Adipocyte (in vitro differentiated cells): Measurements from ENCODE around the gene PCSK1.
A peak's percentile ranks its signal among the peaks of the same experiment; 100 is the strongest.
"Not testable (repeated sequence)": the region's sequence is repeated elsewhere in the genome, so short reads cannot be mapped to it uniquely, and the experiment has no call there.

ENCODE experiments used
- DNase-seq: peaks from one replicate; pipeline ENCODE4 v3.0.0-alpha.2; 2015; ENCODE audit warnings: low read depth
- H3K27me3 ChIP-seq: replicated peaks from 2 replicates; pipeline ENCODE4 v1.7.0; 2013; ENCODE audit warnings: mild to moderate bottlenecking, low read length, moderate library complexity; ENCODE audit not compliant: control insufficient read depth, insufficient read depth
- H3K36me3 ChIP-seq: 2 replicates; pipeline ENCODE4 v1.7.0; 2013; ENCODE audit warnings: low read length, mild to moderate bottlenecking, moderate library complexity; ENCODE audit not compliant: control insufficient read depth, insufficient read depth, severe bottlenecking
- H3K4me1 ChIP-seq: 2 replicates; pipeline ENCODE4 v1.7.0; 2013; ENCODE audit warnings: mild to moderate bottlenecking, low read length, moderate library complexity; ENCODE audit not compliant: control insufficient read depth, insufficient read depth
- H3K4me3 ChIP-seq: 2 replicates; pipeline ENCODE4 v1.7.0; 2013; ENCODE audit warnings: mild to moderate bottlenecking, low read length, moderate library complexity
- H3K9ac ChIP-seq: 2 replicates; pipeline ENCODE4 v1.7.0; 2013; ENCODE audit warnings: mild to moderate bottlenecking, low read length, moderate library complexity
- H3K9me3 ChIP-seq: 2 replicates; pipeline ENCODE4 v1.7.0; 2013; ENCODE audit warnings: mild to moderate bottlenecking, low read length, moderate library complexity; ENCODE audit not compliant: control insufficient read depth

Gene PCSK1

DNA sequence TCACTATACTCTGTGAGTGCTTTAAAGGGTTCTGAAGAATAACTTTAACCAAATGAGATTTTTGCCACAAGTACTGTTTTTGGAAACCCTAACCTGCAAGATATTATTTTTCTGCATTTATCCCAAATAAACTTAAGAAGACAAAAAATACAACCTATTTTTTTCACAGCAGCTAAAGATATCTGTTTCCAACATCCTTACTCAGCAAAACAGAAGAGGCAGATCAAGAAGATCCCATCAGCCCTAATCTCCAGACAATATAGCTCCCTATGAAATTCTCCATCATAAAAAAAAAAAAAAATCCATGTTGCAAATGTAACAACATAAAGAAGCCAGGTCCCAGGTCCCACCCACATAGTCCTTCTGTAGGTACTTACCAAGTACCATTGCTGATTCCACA is 7.6 kb downstream of the PCSK1 start:
- no peaks in the 10 kb centered on the region for H3K36me3 ChIP-seq
- no peak overlapping the region for H3K9ac ChIP-seq
- no peaks in the 10 kb centered on the region for H3K27me3 ChIP-seq
- H3K4me3 ChIP-seq, result no peak overlapping the region
- H3K9me3 ChIP-seq, result no peaks in the 10 kb centered on the region
- H3K4me1 ChIP-seq, result no peaks in the 10 kb centered on the region
- DNase-seq, result no peak

DNA sequence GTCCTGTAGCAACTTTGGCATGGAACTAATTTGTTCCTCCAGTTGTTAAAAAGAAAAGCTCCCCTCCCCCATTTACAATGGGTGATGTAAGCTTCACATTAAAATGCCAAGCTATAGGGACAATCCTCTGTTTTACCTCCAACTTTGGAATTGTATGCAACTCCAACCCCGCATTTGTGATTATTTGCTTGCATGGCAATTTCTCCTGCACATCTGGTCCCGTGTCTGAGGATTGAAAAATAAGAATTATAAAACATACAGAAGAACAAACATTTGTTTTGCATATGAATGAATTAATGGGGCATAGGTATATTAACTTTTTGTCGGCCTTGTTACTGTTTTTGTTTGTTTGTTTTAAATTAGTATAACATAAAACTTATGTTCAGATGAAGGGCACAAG is 17.2 kb downstream of the PCSK1 start:
- H3K36me3 ChIP-seq, result no peaks in the 10 kb centered on the region
- no peaks in the 10 kb centered on the region for H3K9me3 ChIP-seq
- no peak overlapping the region for H3K9ac ChIP-seq
- H3K4me1 ChIP-seq, result peaks cover 2% of the 10 kb centered on the region
- no peaks in the 10 kb centered on the region for H3K27me3 ChIP-seq
- DNase-seq, result no peak
- H3K4me3 ChIP-seq, result no peak overlapping the region

DNA sequence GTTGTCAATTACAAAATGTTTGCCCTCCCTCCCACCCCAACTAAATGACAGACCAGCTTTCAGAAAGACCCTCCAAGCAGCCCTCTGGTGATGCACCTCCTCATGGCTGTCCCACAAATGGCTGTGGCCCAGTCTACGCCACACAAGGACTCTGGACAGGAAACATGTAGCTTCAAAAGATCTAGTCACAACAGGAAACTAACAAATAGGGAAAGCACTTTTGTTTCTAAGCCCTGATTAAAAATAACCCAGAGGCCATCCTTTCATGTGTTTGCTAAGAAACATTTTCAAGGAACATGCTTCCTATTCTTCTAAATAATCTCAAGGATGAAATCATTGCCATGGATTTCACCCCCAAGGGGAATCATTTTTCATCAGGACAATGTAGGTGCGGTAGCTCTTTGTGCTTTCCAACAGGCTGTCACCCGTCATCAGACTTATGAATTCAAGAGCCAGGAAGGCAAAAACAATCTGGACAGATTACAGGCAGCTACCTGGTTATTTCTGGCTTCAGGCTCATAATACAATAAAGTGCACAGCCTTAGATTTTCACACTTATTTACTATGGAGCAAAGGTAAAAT is 20.1 kb downstream of the PCSK1 start:
- H3K36me3 ChIP-seq, result no peaks in the 10 kb centered on the region
- H3K9ac ChIP-seq, result no peak overlapping the region
- DNase-seq, result no peak
- no peak overlapping the region for H3K4me3 ChIP-seq
- H3K27me3 ChIP-seq, result no peaks in the 10 kb centered on the region
- H3K4me1 ChIP-seq, result peaks cover 28% of the 10 kb centered on the region
- no peaks in the 10 kb centered on the region for H3K9me3 ChIP-seq

DNA sequence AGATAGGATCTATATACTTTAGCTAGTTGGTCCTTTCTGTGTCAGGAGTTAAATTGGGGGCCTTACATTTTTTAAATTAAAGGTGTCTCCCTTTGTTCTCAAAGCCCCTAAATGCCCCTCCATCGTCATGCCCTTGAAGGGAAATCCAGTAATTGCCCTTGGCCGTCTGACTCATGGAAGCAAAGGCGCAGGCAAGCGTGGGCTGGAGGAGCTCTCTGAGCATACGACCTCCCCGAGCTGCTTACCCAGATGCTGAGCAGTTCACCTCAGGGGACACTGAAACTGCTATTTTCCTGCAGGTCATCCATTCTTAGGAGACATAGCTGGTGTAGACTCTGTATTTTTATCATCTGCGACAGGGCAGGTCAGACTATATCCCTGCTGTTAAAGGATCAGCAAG is 23.0 kb downstream of the PCSK1 start:
- H3K4me3 ChIP-seq, result no peak overlapping the region
- H3K27me3 ChIP-seq, result no peaks in the 10 kb centered on the region
- no peak overlapping the region for H3K9ac ChIP-seq
- H3K36me3 ChIP-seq, result no peaks in the 10 kb centered on the region
- H3K4me1 ChIP-seq, result peaks cover 38% of the 10 kb centered on the region
- DNase-seq, result no peak
- H3K9me3 ChIP-seq, result no peaks in the 10 kb centered on the region

DNA sequence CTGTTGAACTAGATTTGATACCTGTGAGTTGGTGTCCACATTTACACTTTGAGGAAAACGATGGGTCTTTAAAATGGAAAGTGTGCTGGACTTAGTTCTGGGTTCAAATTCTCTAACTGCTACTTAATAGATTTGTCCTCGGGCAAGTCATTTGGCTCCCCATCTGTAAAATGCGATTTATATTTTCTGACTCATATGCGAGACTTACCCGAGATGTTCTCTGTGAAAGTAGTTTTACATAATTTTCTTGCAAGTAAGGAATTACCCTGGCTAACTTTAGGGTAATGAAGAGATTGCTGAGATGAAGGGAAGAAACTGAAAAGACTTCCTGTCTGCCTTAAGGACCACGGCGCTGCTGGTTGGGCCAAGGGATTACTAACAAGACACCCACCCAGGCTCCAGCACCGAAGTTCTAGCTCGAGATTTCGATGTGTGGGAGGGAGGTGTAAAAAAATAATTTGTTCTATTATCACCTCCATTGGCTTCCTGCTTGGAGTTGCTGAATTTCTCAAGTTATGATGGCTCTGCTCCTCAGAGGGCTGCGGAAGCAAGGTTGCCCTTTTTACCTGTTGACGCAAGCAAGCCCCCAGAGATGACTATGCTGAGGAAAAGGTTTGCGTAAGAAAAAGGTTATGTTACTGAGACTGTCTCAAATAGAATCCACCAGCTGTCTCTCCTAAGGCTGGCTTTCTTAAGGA is 24.1 kb downstream of the PCSK1 start:
- H3K9me3 ChIP-seq, result no peaks in the 10 kb centered on the region
- DNase-seq, result no peak
- H3K4me3 ChIP-seq, result peak overlapping the region; percentile 28
- H3K4me1 ChIP-seq, result peaks cover 38% of the 10 kb centered on the region
- H3K36me3 ChIP-seq, result no peaks in the 10 kb centered on the region
- peak overlapping the region; percentile 31 for H3K9ac ChIP-seq
- H3K27me3 ChIP-seq, result no peaks in the 10 kb centered on the region

DNA sequence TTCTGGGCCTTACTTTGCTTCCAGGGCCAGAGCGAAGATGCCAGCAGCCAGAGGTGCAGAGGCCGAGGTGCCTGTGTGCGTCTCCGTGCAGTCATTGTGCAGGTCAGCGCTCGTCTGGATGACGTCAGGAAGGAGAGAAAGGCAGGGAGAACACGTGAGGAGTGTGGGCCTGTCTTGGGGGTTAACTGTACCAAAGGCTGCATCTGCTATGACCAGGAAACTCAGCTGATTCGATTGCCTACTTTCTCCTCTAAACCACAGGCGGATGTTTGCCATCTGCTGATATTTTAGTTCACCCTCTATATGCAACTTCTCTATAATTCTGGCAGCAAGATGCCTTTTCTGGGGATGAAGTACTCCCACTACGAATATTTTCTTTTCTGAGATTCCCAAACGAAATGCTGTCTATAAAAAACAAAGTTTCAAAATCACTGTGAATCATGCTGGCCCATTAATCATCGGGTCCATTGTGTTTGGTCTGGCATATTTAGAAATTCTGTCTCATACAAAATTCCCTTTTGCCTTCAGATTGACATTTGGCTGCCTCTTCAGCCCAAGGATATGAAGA is 24.8 kb downstream of the PCSK1 start:
- DNase-seq, result peak; percentile 84
- H3K4me3 ChIP-seq, result peak overlapping the region; percentile 63

DNA sequence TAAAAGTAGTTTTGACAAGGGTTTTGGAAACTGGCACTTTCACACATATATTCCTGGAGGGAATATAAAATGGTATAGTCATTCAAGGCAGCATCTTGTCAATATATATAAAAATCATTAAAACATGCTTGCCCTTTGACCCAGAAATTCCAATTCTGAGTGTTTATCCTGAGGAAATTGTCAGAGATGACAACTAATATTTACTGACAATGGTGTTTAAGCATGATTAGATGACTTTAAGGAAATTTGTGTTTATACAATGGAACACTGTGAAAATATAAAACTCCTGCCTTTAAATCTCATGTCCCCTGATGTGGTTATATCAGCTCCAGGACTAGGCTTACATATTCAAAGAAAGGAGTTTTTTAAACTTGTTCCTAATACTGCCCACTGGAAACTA is 25.6 kb downstream of the PCSK1 start:
- peak overlapping the region; percentile 63 for H3K4me3 ChIP-seq
- H3K9ac ChIP-seq, result peak overlapping the region; percentile 68
- no peak for DNase-seq
- no peaks in the 10 kb centered on the region for H3K9me3 ChIP-seq
- no peaks in the 10 kb centered on the region for H3K36me3 ChIP-seq
- H3K4me1 ChIP-seq, result peaks cover 38% of the 10 kb centered on the region
- H3K27me3 ChIP-seq, result no peaks in the 10 kb centered on the region

More for the DNA sequence above, 24.8 kb downstream of the PCSK1 start:
- H3K27me3 ChIP-seq, result no peaks in the 10 kb centered on the region
- H3K4me1 ChIP-seq, result peaks cover 38% of the 10 kb centered on the region
- no peaks in the 10 kb centered on the region for H3K36me3 ChIP-seq
- peak overlapping the region; percentile 68 for H3K9ac ChIP-seq
- no peaks in the 10 kb centered on the region for H3K9me3 ChIP-seq

DNA sequence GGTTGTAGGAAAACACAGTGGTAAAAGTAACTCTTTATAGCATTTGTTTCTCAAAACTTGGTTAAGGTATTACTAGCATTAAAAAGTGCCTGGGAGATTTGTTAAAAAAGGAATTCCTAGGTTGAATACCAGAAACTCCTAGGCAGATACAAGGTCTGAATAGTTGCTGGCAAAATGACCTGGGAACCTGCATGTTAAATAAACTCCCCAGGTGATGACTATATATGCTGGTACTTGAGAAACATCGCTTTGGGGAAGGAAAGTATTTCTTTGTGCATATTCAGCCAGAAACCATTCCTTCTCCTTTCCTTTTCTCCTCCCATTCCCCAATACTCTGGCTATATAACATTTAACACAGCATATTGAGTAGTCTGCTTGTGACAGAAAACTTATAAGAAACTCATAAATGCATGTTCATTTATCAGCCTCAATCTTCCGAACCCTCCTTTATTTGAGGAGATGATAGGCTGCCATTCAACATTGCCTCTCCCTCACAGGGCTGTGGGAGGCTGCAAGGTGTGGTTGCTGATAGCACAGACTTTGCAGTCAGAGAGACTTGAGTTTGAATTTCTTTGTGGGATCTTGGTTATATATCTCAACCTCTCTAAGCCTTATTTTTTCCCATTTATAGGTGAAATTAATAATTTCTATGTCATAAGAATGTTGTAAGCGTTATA is 28.7 kb downstream of the PCSK1 start:
- no peak overlapping the region for H3K4me3 ChIP-seq
- H3K36me3 ChIP-seq, result no peaks in the 10 kb centered on the region
- H3K27me3 ChIP-seq, result no peaks in the 10 kb centered on the region
- no peak for DNase-seq
- no peaks in the 10 kb centered on the region for H3K9me3 ChIP-seq
- H3K9ac ChIP-seq, result no peak overlapping the region
- H3K4me1 ChIP-seq, result peaks cover 27% of the 10 kb centered on the region

DNA sequence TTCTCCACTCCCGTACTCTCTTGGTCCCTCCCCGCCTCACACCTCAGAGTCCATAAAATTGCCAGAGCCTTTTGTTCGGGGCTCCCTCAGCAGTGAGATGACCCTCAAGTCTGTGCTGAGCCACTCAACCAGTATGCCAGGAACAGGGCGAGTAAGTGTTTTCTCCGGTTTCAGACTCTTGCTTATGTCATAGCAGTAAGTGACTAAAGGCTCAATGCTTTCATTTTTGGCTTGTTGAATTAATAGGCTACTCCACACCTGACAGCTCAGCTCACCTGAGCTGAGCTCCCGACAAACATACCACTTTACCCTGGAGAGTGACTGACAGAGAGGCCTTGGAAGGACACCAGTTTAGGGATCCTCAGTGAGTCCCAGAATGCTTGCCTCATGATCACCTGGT is 30.5 kb downstream of the PCSK1 start:
- DNase-seq, result no peak
- no peaks in the 10 kb centered on the region for H3K27me3 ChIP-seq
- no peaks in the 10 kb centered on the region for H3K36me3 ChIP-seq
- no peak overlapping the region for H3K9ac ChIP-seq
- peaks cover 17% of the 10 kb centered on the region for H3K4me1 ChIP-seq
- no peak overlapping the region for H3K4me3 ChIP-seq
- H3K9me3 ChIP-seq, result no peaks in the 10 kb centered on the region

DNA sequence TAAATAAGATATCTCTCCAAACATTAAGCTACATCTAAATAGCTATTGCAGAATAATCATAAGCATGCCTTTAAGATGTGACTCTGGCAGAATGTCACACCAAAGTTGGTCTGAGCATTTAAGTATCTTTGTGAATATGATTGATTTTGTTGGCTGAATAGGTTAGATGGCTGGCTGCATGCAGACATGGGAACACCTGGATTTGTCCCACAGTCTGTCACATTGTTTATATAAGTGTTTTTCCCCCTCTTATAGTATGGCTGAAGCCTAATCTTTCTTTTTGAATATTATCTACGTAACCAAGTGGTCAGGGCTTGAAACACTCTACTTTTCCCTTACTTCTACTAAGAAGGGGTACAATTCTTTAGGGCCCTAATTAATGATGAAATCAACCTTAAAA is 36.2 kb downstream of the PCSK1 start:
- DNase-seq, result no peak
- H3K9ac ChIP-seq, result no peak overlapping the region
- no peaks in the 10 kb centered on the region for H3K9me3 ChIP-seq
- no peaks in the 10 kb centered on the region for H3K27me3 ChIP-seq
- peaks cover 17% of the 10 kb centered on the region for H3K4me1 ChIP-seq
- H3K4me3 ChIP-seq, result no peak overlapping the region
- H3K36me3 ChIP-seq, result peaks cover 16% of the 10 kb centered on the region

DNA sequence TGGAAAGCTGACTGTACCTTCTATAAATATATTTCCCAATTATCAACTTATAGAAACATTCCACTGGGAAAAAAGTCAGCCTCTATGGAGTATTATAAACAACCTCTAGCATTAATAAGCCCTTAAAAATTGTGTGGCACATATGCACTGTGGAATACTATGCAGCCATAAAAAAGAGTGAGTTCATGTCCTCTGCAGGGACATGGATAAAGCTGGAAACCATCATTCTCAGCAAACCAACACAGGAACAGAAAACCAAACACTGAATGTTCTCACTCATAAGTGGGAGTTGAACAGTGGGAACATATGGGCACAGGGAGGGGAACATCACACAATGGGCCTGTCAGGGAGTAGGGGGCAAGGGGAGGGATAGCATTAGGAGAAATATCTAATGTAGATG is 37.8 kb downstream of the PCSK1 start:
- H3K4me3 ChIP-seq, H3K9ac ChIP-seq, DNase-seq, H3K27me3 ChIP-seq, H3K9me3 ChIP-seq: not testable (repeated sequence)
- peaks cover 23% of the 10 kb centered on the region for H3K4me1 ChIP-seq
- H3K36me3 ChIP-seq, result peaks cover 16% of the 10 kb centered on the region
